ENCODE data around the gene ACAP2. TPM values are rescaled to one million over a fixed set of nuclear protein-coding genes. Genes with fewer than 3 reads are reported as not detected.
"Not testable (repeated sequence)": the region's sequence is repeated elsewhere in the genome, so short reads cannot be mapped to it uniquely, and the experiment has no call there.

The ACAP2 gene
- total RNA-seq, 1 experiment from 2014 or later: 42.0 TPM

- H3K27ac Mint-ChIP-seq: no peak overlapping the region
- no peaks in the 10 kb centered on the region for H3K27me3 Mint-ChIP-seq (ENCODE audit: low read depth)
- no peak for ATAC-seq
- H3K4me1 Mint-ChIP-seq: no peaks in the 10 kb centered on the region
- no peaks in the 10 kb centered on the region for H3K9me3 Mint-ChIP-seq
- H3K4me3 Mint-ChIP-seq: no peak overlapping the region
- peaks cover 10% of the 10 kb centered on the region for H3K36me3 Mint-ChIP-seq
- DNase-seq (ENCODE audit: low spot score): no peak
- POLR2A ChIA-PET: no interaction called here
- no peak for TF ChIP-seq SMAD3 (CRISPR knock-in tag; IDR thresholded peaks at IDR 0.05; ENCODE audit: borderline replicate concordance)
- TF ChIP-seq NR1H2 (CRISPR knock-in tag; IDR thresholded peaks at IDR 0.05): no peak
- TF ChIP-seq CDX4 (CRISPR knock-in tag; IDR thresholded peaks at IDR 0.05; ENCODE audit: borderline replicate concordance): no peak
- no peak for TF ChIP-seq NFYB (CRISPR knock-in tag; conservative IDR thresholded peaks at IDR 0.05; ENCODE audit: low read depth)
- TF ChIP-seq SMAD4 (CRISPR knock-in tag; IDR thresholded peaks at IDR 0.05): no peak
- no peak for TF ChIP-seq ESRRA (CRISPR knock-in tag; IDR thresholded peaks at IDR 0.05; ENCODE audit: borderline replicate concordance)
- CTCF ChIA-PET: no interaction called here
Observed at GRCh38 chr3:195296662-195297061, 146.2 kb downstream of the ACAP2 start.

- ChIA-PET POLR2A (no interaction called here), CTCF (interaction anchor here (1.7 kb wide), 1 partner anchor 20 kb away, joined by 7 read pairs; the partner anchor contains the start of gene XXYLT1)
- H3K36me3 Mint-ChIP-seq: peaks cover 13% of the 10 kb centered on the region
- no peaks in the 10 kb centered on the region for H3K4me1 Mint-ChIP-seq
- no peak overlapping the region for H3K4me3 Mint-ChIP-seq
- no peak for ATAC-seq
- H3K9me3 Mint-ChIP-seq: no peaks in the 10 kb centered on the region
- TF ChIP-seq RORB (CRISPR knock-in tag; IDR thresholded peaks at IDR 0.05) (no peak), ATF6 (CRISPR knock-in tag; IDR thresholded peaks at IDR 0.05) (no peak), FOXP4 (CRISPR knock-in tag; IDR thresholded peaks at IDR 0.05) (no peak)
- no peak overlapping the region for H3K27ac Mint-ChIP-seq
- DNase-seq (ENCODE audit: low spot score): no peak
- no peaks in the 10 kb centered on the region for H3K27me3 Mint-ChIP-seq (ENCODE audit: low read depth)
Observed at GRCh38 chr3:195291121-195291520, 151.7 kb downstream of the ACAP2 start.

DNA sequence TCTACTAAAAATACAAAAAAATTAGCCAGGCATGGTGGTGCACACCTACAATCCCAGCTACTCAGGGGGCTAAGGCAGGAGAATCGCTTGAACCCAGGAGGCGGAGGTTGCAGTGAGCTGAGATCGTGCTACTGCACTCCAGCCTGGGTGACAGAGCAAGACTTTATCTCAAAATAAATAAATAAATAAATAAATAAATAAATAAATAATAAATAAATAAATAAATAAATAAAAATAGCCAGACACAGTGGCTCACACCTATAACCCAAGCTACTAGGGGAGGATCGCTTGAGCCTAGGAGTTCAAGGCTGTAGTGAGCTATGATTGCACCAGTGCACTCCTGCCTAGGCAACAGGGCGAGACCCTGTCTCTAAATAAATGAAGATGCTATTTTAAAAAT lies 152.2 kb downstream of the ACAP2 start:
- H3K27ac Mint-ChIP-seq; H3K4me1 Mint-ChIP-seq; DNase-seq (ENCODE audit: low spot score); POLR2A ChIA-PET; ATAC-seq; H3K27me3 Mint-ChIP-seq (ENCODE audit: low read depth); H3K9me3 Mint-ChIP-seq; H3K4me3 Mint-ChIP-seq: not testable (repeated sequence)
- CTCF ChIA-PET: interaction anchor here (1.7 kb wide), 1 partner anchor 19 kb away, joined by 7 read pairs; the partner anchor contains the start of gene XXYLT1
- peak; percentile 57; the same call in 1 of the 2 replicates for TF ChIP-seq HMGA2 (CRISPR knock-in tag; IDR thresholded peaks at IDR 0.05)
- peaks cover 13% of the 10 kb centered on the region for H3K36me3 Mint-ChIP-seq

DNA sequence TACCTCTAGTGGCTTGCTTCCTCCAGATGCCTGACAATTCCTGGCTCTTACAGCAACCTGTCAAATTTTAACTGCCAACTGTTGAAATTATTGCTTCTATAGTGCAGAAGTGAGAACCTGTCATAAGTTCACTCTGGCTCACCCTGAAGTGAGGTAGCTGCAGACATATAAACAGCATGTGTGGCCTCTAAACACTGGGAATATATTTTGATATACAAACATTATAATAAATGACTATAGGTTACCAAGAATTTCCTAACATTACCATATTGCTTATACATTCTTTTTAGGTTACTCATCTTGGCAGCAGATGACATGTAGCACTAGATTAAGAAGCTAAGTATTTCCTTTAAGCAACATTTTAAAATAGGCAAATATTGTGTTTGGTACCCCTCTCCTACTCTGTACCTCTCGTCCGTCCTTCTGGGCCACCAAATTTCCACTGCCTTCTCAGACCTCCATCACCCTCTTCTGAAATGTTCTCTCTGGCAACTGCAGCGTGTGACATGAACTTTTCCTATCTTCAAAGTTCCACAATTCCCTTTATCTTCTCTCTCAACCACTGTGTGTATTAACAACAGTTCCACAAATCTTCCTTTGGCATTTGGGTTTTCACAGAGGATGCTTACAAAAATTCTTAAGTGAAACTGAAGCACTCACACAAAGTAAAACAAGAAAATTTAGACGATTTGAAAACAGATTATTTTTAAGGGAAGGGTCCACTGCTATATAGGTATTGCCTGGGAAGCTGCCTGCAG lies 156.5 kb downstream of the ACAP2 start:
- ChIA-PET POLR2A (no interaction called here), CTCF (interaction anchor here (1.7 kb wide), 2 partner anchors 15 kb away, joined by 4 read pairs; partner anchors contain the start of gene XXYLT1)
- peaks cover 18% of the 10 kb centered on the region for H3K36me3 Mint-ChIP-seq
- TF ChIP-seq, protein P1, sequence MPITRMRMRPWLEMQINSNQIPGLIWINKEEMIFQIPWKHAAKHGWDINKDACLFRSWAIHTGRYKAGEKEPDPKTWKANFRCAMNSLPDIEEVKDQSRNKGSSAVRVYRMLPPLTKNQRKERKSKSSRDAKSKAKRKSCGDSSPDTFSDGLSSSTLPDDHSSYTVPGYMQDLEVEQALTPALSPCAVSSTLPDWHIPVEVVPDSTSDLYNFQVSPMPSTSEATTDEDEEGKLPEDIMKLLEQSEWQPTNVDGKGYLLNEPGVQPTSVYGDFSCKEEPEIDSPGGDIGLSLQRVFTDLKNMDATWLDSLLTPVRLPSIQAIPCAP (CRISPR knock-in tag; IDR thresholded peaks at IDR 0.05): no peak
- TF ChIP-seq ZNF138 (CRISPR knock-in tag; conservative IDR thresholded peaks at IDR 0.05): no peak
- no peak for TF ChIP-seq ATF2 (CRISPR knock-in tag; IDR thresholded peaks at IDR 0.05; ENCODE audit: borderline replicate concordance, low read depth)
- TF ChIP-seq ZNF532 (CRISPR knock-in tag; IDR thresholded peaks at IDR 0.05; ENCODE audit: borderline replicate concordance): no peak
- TF ChIP-seq NR2C2 (CRISPR knock-in tag; IDR thresholded peaks at IDR 0.05): no peak

More for the DNA sequence above, 156.5 kb downstream of the ACAP2 start:
- Mint-ChIP-seq H3K9me3 (no peaks in the 10 kb centered on the region), H3K27ac (no peak overlapping the region), H3K4me1 (no peaks in the 10 kb centered on the region), H3K4me3 (no peak overlapping the region), H3K27me3 (ENCODE audit: low read depth) (no peaks in the 10 kb centered on the region)
- ATAC-seq (no peak), DNase-seq (ENCODE audit: low spot score) (no peak)
